ENCODE results near the gene ANKRD40CL. TPM values are rescaled to one million over a fixed set of nuclear protein-coding genes. Genes with fewer than 3 reads are reported as not detected.

Gene ANKRD40CL
- total RNA-seq, 2 experiments from 2014 or later: not detected

GRCh38 chr17:50719144-50719923 lies 48.0 kb downstream of the ANKRD40CL start, which contains the start of gene LUC7L3:
Gene LUC7L3, plus strand, starts transcription at chr17:50719603. Its CDS starts 130 bp downstream, at chr17:50719733.
- ChIA-PET CTCF (no interaction called here), POLR2A (no interaction called here)
- H3K36me3 Mint-ChIP-seq (ENCODE audit: low read depth): peaks cover 16% of the 10 kb centered on the region
- no peaks in the 10 kb centered on the region for H3K27me3 Mint-ChIP-seq
- DNase-seq: peak; percentile 93
- H3K4me1 Mint-ChIP-seq: peaks cover 27% of the 10 kb centered on the region
- H3K9me3 Mint-ChIP-seq: no peaks in the 10 kb centered on the region
- peak within 1 kb of the TSS; percentile 79 for H3K4me3 Mint-ChIP-seq
- H3K27ac Mint-ChIP-seq: peak within 1 kb of the TSS; percentile 99

GRCh38 chr17:50715471-50715870 lies 51.8 kb downstream of the ANKRD40CL start:
- POLR2A ChIA-PET: no interaction called here
- DNase-seq: no peak
- H3K4me3 Mint-ChIP-seq: no peak overlapping the region
- H3K27ac Mint-ChIP-seq: no peak overlapping the region
- H3K9me3 Mint-ChIP-seq: no peaks in the 10 kb centered on the region
- peaks cover 7% of the 10 kb centered on the region for H3K27me3 Mint-ChIP-seq
- H3K36me3 Mint-ChIP-seq (ENCODE audit: low read depth): peaks cover 5% of the 10 kb centered on the region
- CTCF ChIA-PET: no interaction called here
- peaks cover 6% of the 10 kb centered on the region for H3K4me1 Mint-ChIP-seq

GRCh38 chr17:50712641-50713040 lies 54.7 kb downstream of the ANKRD40CL start:
- no peak overlapping the region for H3K27ac Mint-ChIP-seq
- CTCF ChIA-PET: no interaction called here
- H3K27me3 Mint-ChIP-seq: peaks cover 7% of the 10 kb centered on the region
- H3K36me3 Mint-ChIP-seq (ENCODE audit: low read depth): no peaks in the 10 kb centered on the region
- no peak for DNase-seq
- POLR2A ChIA-PET: no interaction called here
- H3K4me1 Mint-ChIP-seq: peaks cover 27% of the 10 kb centered on the region
- no peak overlapping the region for H3K4me3 Mint-ChIP-seq
- no peaks in the 10 kb centered on the region for H3K9me3 Mint-ChIP-seq

Small RNA genes lying within 50 kb of the gene (microRNA-seq; reads per million reads assigned to microRNA genes)
- gene MIR8059 (ENCODE audit: borderline microRNAs expressed, borderline replicate concordance): not detected

Other genes starting within 250 kb of the ANKRD40CL start
- gene EPN3, start 234.8 kb downstream of the ANKRD40CL start, total RNA-seq: not detected
- gene SPATA20, start 220.3 kb downstream of the ANKRD40CL start, total RNA-seq: 1 to 10 TPM; 3.9 to 6.2 TPM
- not detected for gene CACNA1G, start 206.8 kb downstream of the ANKRD40CL start, total RNA-seq
- not detected for gene ABCC3, start 132.6 kb downstream of the ANKRD40CL start, total RNA-seq
- gene ANKRD40, start 59.6 kb downstream of the ANKRD40CL start, total RNA-seq: 10 to 100 TPM; 31.1 to 34.2 TPM
- gene LUC7L3, start 47.9 kb downstream of the ANKRD40CL start, total RNA-seq: 100 to 1,000 TPM; 108 to 139 TPM
- gene WFIKKN2, start 68.1 kb upstream of the ANKRD40CL start, total RNA-seq: not detected
- gene TOB1, start 98.8 kb upstream of the ANKRD40CL start, total RNA-seq: 10 to 100 TPM; 81.8 to 99.0 TPM